ENCODE results near the gene POGK.

The POGK gene

DNA sequence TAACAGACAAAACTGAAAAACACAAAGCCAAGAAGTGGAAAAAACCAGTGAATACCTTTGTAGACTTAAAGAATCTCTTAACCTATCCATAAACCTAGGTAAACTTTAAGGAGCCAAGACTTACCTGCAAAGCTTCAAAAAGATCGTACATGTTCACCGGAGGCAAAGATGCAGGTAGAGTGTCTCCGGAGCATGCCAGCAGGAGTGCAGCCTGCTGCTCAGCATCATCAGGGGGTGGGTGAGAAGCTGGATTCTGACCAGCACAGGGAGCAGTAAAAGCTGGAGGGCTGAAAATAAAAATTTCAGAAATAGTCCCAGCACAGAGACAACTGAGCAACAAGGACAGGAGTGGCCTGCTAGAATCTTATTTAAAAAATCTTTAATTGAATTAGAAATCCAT is 18.7 kb downstream of the POGK start:
- H3K4me2 ChIP-seq (ENCODE audit: low read length), result no peak overlapping the region
- TF ChIP-seq, protein P1, sequence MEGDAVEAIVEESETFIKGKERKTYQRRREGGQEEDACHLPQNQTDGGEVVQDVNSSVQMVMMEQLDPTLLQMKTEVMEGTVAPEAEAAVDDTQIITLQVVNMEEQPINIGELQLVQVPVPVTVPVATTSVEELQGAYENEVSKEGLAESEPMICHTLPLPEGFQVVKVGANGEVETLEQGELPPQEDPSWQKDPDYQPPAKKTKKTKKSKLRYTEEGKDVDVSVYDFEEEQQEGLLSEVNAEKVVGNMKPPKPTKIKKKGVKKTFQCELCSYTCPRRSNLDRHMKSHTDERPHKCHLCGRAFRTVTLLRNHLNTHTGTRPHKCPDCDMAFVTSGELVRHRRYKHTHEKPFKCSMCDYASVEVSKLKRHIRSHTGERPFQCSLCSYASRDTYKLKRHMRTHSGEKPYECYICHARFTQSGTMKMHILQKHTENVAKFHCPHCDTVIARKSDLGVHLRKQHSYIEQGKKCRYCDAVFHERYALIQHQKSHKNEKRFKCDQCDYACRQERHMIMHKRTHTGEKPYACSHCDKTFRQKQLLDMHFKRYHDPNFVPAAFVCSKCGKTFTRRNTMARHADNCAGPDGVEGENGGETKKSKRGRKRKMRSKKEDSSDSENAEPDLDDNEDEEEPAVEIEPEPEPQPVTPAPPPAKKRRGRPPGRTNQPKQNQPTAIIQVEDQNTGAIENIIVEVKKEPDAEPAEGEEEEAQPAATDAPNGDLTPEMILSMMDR (IDR thresholded peaks at IDR 0.05; ENCODE audit: low read depth, low read length), result no peak
- no peak for TF ChIP-seq EZH2phosphoT487 (IDR thresholded peaks at IDR 0.05; ENCODE audit: low read depth)
- H3K79me2 ChIP-seq (ENCODE audit: low read length), result peaks cover 23% of the 10 kb centered on the region
- no peak overlapping the region for H2AFZ ChIP-seq (ENCODE audit: low read depth, low read length)
- H3K36me3 ChIP-seq (replicated peaks; ENCODE audit: low read depth, low read length), result peaks cover 75% of the 10 kb centered on the region
- no peak overlapping the region for H3K27ac ChIP-seq (ENCODE audit: low read length)
- no peaks in the 10 kb centered on the region for H3K4me1 ChIP-seq (ENCODE audit: low read length)
- H4K20me1 ChIP-seq (ENCODE audit: insufficient read depth, low read length), result 0 out of 2 replicates have a peak, but pooled peaks cover 11% of the 10 kb centered on the region
- H3K9me3 ChIP-seq (ENCODE audit: insufficient read depth, low read length), result no peaks in the 10 kb centered on the region
- no peaks in the 10 kb centered on the region for H3K27me3 ChIP-seq (ENCODE audit: low read depth, low read length)
- H3K4me3 ChIP-seq (ENCODE audit: low read length), result no peak overlapping the region
- H3K9ac ChIP-seq (ENCODE audit: low read length), result no peak overlapping the region

DNA sequence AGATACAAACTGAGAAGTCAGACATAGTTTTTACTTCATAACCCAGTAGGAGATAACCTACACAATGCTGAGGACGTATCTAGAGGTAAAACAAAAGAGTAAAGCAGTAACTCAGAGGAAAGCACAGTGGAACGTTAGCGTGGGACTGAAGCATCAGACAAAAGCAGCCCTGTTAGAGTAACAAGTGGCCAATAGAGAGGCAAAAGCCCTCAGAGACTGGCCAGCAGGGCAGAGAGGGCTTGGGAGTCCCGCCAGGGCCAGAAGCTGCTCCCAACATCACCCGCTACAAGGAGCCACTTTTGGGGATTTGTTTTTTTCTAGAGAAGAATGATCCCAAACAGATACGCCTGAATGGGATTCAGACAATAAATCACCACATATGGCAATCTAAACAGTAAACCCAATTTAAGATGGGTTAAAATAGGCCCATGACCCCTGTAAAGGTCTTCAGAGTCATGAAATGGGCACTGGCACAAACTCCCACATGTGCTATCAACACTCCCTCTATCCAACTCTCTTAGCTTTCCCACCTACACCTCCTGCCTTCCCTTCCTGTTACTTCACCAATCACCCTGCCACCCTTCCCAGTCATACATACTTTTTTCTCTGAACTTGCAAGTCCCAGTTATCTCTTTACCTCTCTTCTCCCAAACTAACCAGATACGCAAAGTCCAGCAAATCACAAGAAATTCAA is 19.6 kb downstream of the POGK start:
- Histone ChIP-seq H2AFZ (ENCODE audit: low read depth, low read length) (no peak overlapping the region), H3K27me3 (ENCODE audit: low read depth, low read length) (no peaks in the 10 kb centered on the region), H4K20me1 (ENCODE audit: insufficient read depth, low read length) (0 out of 2 replicates have a peak, but pooled peaks cover 9% of the 10 kb centered on the region), H3K4me2 (ENCODE audit: low read length) (no peak overlapping the region), H3K9me3 (ENCODE audit: insufficient read depth, low read length) (no peaks in the 10 kb centered on the region), H3K9ac (ENCODE audit: low read length) (no peak overlapping the region), H3K4me1 (ENCODE audit: low read length) (no peaks in the 10 kb centered on the region), H3K36me3 (replicated peaks; ENCODE audit: low read depth, low read length) (peaks cover 74% of the 10 kb centered on the region), H3K79me2 (ENCODE audit: low read length) (peaks cover 16% of the 10 kb centered on the region), H3K4me3 (ENCODE audit: low read length) (no peak overlapping the region), H3K27ac (ENCODE audit: low read length) (no peak overlapping the region)
- TF ChIP-seq, protein P1 (IDR thresholded peaks at IDR 0.05; ENCODE audit: low read depth, low read length), result no peak
- TF ChIP-seq EZH2phosphoT487 (IDR thresholded peaks at IDR 0.05; ENCODE audit: low read depth), result no peak

DNA sequence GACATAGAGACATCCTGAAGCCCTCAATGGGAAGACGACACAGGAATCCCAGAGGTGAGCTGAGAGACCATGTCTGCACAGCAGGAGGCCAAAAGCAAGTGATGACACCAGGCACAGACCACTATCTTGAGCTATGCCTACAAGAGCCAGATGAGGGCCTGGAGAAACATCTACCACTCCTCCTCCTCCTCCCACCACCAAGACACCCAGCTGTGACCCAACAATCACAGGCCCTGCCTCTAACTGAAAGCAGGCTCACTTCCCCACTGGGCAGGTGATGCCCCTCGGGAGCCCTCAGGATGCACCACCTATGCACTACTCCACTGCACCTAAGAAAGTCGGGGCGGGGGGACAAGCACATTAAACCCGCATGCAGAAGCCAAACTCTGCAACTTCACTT is 20.3 kb downstream of the POGK start:
- Histone ChIP-seq H3K27ac (ENCODE audit: low read length) (no peak overlapping the region), H3K9ac (ENCODE audit: low read length) (no peak overlapping the region), H3K9me3 (ENCODE audit: insufficient read depth, low read length) (no peaks in the 10 kb centered on the region)

DNA sequence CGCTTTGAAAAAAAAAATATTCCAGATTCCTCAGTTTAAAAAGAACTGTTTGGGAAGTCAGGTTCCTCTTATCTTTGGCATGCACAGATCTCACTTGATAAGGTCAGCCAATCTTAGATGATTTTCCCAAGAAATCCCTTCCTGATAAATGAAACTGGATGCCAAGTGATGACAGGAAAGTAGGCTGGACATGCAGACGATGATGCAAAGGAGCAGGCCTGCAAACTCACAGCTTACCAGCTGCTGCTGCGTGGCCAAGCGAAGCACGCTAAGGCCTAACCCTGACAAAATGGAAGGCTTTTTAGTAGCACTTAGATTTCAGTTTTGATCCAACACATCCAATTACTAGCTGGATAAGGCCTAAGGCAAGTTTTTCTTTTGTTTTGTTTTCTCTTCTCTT is 26.7 kb downstream of the POGK start:
- Histone ChIP-seq H4K20me1 (ENCODE audit: insufficient read depth, low read length) (peaks cover 12% of the 10 kb centered on the region; the same call in 1 of the 2 replicates), H3K27me3 (ENCODE audit: low read depth, low read length) (no peaks in the 10 kb centered on the region), H3K27ac (ENCODE audit: low read length) (no peak overlapping the region), H2AFZ (ENCODE audit: low read depth, low read length) (no peak overlapping the region), H3K4me1 (ENCODE audit: low read length) (no peaks in the 10 kb centered on the region), H3K79me2 (ENCODE audit: low read length) (peaks cover 35% of the 10 kb centered on the region), H3K36me3 (replicated peaks; ENCODE audit: low read depth, low read length) (peaks cover 44% of the 10 kb centered on the region), H3K9ac (ENCODE audit: low read length) (no peak overlapping the region), H3K9me3 (ENCODE audit: insufficient read depth, low read length) (no peaks in the 10 kb centered on the region), H3K4me2 (ENCODE audit: low read length) (no peak overlapping the region), H3K4me3 (ENCODE audit: low read length) (no peak overlapping the region)
- TF ChIP-seq EZH2phosphoT487 (IDR thresholded peaks at IDR 0.05; ENCODE audit: low read depth), result no peak
- TF ChIP-seq, protein P1 (IDR thresholded peaks at IDR 0.05; ENCODE audit: low read depth, low read length), result no peak

More for the DNA sequence above, 20.3 kb downstream of the POGK start:
- 0 out of 2 replicates have a peak, but pooled peaks cover 4% of the 10 kb centered on the region for H4K20me1 ChIP-seq (ENCODE audit: insufficient read depth, low read length)
- peaks cover 71% of the 10 kb centered on the region for H3K36me3 ChIP-seq (replicated peaks; ENCODE audit: low read depth, low read length)
- H2AFZ ChIP-seq (ENCODE audit: low read depth, low read length), result no peak overlapping the region
- H3K27me3 ChIP-seq (ENCODE audit: low read depth, low read length), result no peaks in the 10 kb centered on the region
- TF ChIP-seq EZH2phosphoT487 (IDR thresholded peaks at IDR 0.05; ENCODE audit: low read depth), result no peak
- TF ChIP-seq, protein P1 (IDR thresholded peaks at IDR 0.05; ENCODE audit: low read depth, low read length), result no peak
- H3K4me2 ChIP-seq (ENCODE audit: low read length), result no peak overlapping the region
- no peak overlapping the region for H3K4me3 ChIP-seq (ENCODE audit: low read length)
- H3K4me1 ChIP-seq (ENCODE audit: low read length), result no peaks in the 10 kb centered on the region
- H3K79me2 ChIP-seq (ENCODE audit: low read length), result peaks cover 14% of the 10 kb centered on the region

Data from OCI-LY3 (cell line).